ENCODE results near the gene MKNK1. TPM values are rescaled to one million over a fixed set of nuclear protein-coding genes. Genes with fewer than 3 reads are reported as not detected.

Gene MKNK1
- total and polyA plus RNA-seq, 2 donors (not counting 1 experiment from before 2014, with no cell fraction given) = 51.0 to 73.0 TPM

- POLR2A ChIA-PET = no interaction called here
- WGBS (ENCODE audit: insufficient coverage) = 83% methylated on average over 3 of the region's 3 CpGs
Measured at GRCh38 chr1:46622344-46622743, 18.3 kb upstream of the MKNK1 start.

DNA sequence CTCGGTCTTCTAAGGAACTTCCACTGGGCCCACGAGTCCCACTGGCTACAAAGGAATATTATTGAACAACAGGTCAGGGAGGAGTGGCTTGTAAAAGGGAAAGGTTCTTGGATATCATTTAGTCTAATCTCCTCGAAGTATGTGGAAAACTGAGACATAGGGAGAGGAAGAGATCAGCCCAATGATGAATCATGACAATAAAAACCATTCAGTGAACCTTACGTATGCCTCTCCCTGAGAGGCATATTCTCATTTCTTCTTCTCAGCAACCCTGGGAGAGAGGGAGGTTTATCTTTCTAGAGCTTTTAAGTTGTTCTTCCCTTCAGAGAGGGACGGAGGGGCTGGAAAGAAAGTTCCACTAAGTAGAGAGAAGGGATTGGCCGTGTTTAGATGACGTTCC lies 17.9 kb upstream of the MKNK1 start:
- H4K20me1 ChIP-seq (ENCODE audit: control insufficient read depth, insufficient read depth, low read length, poor library complexity, severe bottlenecking) = no peaks in the 10 kb centered on the region
- no peak for TF ChIP-seq EZH2 (IDR thresholded peaks at IDR 0.05; ENCODE audit: borderline replicate concordance, insufficient read depth, low read depth, low read length, poor library complexity, severe bottlenecking)
- TF ChIP-seq, protein P1, sequence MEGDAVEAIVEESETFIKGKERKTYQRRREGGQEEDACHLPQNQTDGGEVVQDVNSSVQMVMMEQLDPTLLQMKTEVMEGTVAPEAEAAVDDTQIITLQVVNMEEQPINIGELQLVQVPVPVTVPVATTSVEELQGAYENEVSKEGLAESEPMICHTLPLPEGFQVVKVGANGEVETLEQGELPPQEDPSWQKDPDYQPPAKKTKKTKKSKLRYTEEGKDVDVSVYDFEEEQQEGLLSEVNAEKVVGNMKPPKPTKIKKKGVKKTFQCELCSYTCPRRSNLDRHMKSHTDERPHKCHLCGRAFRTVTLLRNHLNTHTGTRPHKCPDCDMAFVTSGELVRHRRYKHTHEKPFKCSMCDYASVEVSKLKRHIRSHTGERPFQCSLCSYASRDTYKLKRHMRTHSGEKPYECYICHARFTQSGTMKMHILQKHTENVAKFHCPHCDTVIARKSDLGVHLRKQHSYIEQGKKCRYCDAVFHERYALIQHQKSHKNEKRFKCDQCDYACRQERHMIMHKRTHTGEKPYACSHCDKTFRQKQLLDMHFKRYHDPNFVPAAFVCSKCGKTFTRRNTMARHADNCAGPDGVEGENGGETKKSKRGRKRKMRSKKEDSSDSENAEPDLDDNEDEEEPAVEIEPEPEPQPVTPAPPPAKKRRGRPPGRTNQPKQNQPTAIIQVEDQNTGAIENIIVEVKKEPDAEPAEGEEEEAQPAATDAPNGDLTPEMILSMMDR (IDR thresholded peaks at IDR 0.05) = no peak
- Mint-ChIP-seq H3K4me1 (peaks cover 26% of the 10 kb centered on the region), H3K9me3 (ENCODE audit: insufficient read depth) (no peaks in the 10 kb centered on the region), H3K4me3 (no peak overlapping the region), H3K27ac (no peak overlapping the region), H3K27me3 (no peaks in the 10 kb centered on the region)
- no peak for DNase-seq
- peaks cover 26 to 28% of the 10 kb centered on the region in 2 donors for H3K4me1 ChIP-seq (ENCODE audit: control insufficient read depth in 2 of 2, insufficient read depth in 2 of 2, low read length in 2 of 2)
- H3K79me2 ChIP-seq (ENCODE audit: control insufficient read depth, insufficient read depth, low read length) = no peaks in the 10 kb centered on the region
- CTCF ChIA-PET = no interaction called here
- H3K9ac ChIP-seq (ENCODE audit: low read length) = no peak overlapping the region
- H3K36me3 ChIP-seq (replicated peaks in 1 of 2; ENCODE audit: control extremely low read depth in 1 of 2, control insufficient read depth in 1 of 2, extremely low read depth in 1 of 2, insufficient read depth in 2 of 2, low read length in 1 of 2) = no peaks in the 10 kb centered on the region
- WGBS (ENCODE audit: insufficient coverage) = 100% methylated on average over 3 of the region's 7 CpGs
- H3K4me3 ChIP-seq (ENCODE audit: control extremely low read depth in 1 of 5, extremely low read depth in 1 of 5, insufficient read depth in 1 of 5, low read depth in 2 of 5, low read length in 4 of 5) = no peak overlapping the region
- no peak overlapping the region for H3K27ac ChIP-seq (ENCODE audit: low read length in 2 of 2)
- H3K4me2 ChIP-seq (replicated peaks; ENCODE audit: low read depth, low read length, poor library complexity, severe bottlenecking) = no peak overlapping the region
- intact Hi-C loops (cut with micrococcal nuclease) = loop anchor here (1.0 kb wide), 1 partner anchor 103 kb away; no protein-coding TSS in a partner anchor
- no peaks in the 10 kb centered on the region for H3K9me3 ChIP-seq (ENCODE audit: control extremely low read depth in 1 of 3, control insufficient read depth in 2 of 3, insufficient read depth in 1 of 3, low read length in 2 of 3)
- H2AFZ ChIP-seq (ENCODE audit: insufficient read depth, low read depth, low read length, poor library complexity, severe bottlenecking) = no peak overlapping the region
- POLR2A ChIA-PET = no interaction called here
- ATAC-seq (ENCODE audit: low read depth) = no peak
- H3K27me3 ChIP-seq (replicated peaks in 1 of 4; ENCODE audit: control extremely low read depth in 1 of 4, control insufficient read depth in 3 of 4, insufficient read depth in 4 of 4, low read length in 3 of 4) = no peaks in the 10 kb centered on the region

More at GRCh38 chr1:46622344-46622743, 18.3 kb upstream of the MKNK1 start:
- Histone ChIP-seq H3K27me3 (replicated peaks in 1 of 4; ENCODE audit: control extremely low read depth in 1 of 4, control insufficient read depth in 3 of 4, insufficient read depth in 4 of 4, low read length in 3 of 4) (no peaks in the 10 kb centered on the region), H3K4me2 (replicated peaks; ENCODE audit: low read depth, low read length, poor library complexity, severe bottlenecking) (no peak overlapping the region), H3K9ac (ENCODE audit: low read length) (no peak overlapping the region), H3K27ac (ENCODE audit: low read length in 2 of 2) (no peak overlapping the region), H3K4me3 (ENCODE audit: control extremely low read depth in 1 of 5, extremely low read depth in 1 of 5, insufficient read depth in 1 of 5, low read depth in 2 of 5, low read length in 4 of 5) (no peak overlapping the region), H3K79me2 (ENCODE audit: control insufficient read depth, insufficient read depth, low read length) (no peaks in the 10 kb centered on the region), H2AFZ (ENCODE audit: insufficient read depth, low read depth, low read length, poor library complexity, severe bottlenecking) (no peak overlapping the region), H4K20me1 (ENCODE audit: control insufficient read depth, insufficient read depth, low read length, poor library complexity, severe bottlenecking) (no peaks in the 10 kb centered on the region), H3K4me1 (ENCODE audit: control insufficient read depth in 2 of 2, insufficient read depth in 2 of 2, low read length in 2 of 2) (peaks cover 22 to 23% of the 10 kb centered on the region in 2 donors), H3K9me3 (ENCODE audit: control extremely low read depth in 1 of 3, control insufficient read depth in 2 of 3, insufficient read depth in 1 of 3, low read length in 2 of 3) (no peaks in the 10 kb centered on the region), H3K36me3 (replicated peaks in 1 of 2; ENCODE audit: control extremely low read depth in 1 of 2, control insufficient read depth in 1 of 2, extremely low read depth in 1 of 2, insufficient read depth in 2 of 2, low read length in 1 of 2) (no peaks in the 10 kb centered on the region)
- CTCF ChIA-PET = no interaction called here
- Mint-ChIP-seq H3K4me1 (peaks cover 22% of the 10 kb centered on the region), H3K4me3 (no peak overlapping the region), H3K9me3 (ENCODE audit: insufficient read depth) (no peaks in the 10 kb centered on the region), H3K27ac (no peak overlapping the region), H3K27me3 (no peaks in the 10 kb centered on the region)
- DNase-seq = no peak
- TF ChIP-seq EZH2 (IDR thresholded peaks at IDR 0.05; ENCODE audit: borderline replicate concordance, insufficient read depth, low read depth, low read length, poor library complexity, severe bottlenecking) = no peak
- TF ChIP-seq, protein P1 (IDR thresholded peaks at IDR 0.05) = no peak
- no peak for ATAC-seq (ENCODE audit: low read depth)
- intact Hi-C loops (cut with micrococcal nuclease) = loop anchor here (1.0 kb wide), 1 partner anchor 103 kb away; no protein-coding TSS in a partner anchor
